M059J (cell line): Measurements from ENCODE around the gene NT5C3A. TPM values are rescaled to one million over a fixed set of nuclear protein-coding genes. Genes with fewer than 3 reads are reported as not detected.
"Not testable (repeated sequence)": the region's sequence is repeated elsewhere in the genome, so short reads cannot be mapped to it uniquely, and the experiment has no call there.

Experiments
- DNase-seq: peaks from one replicate; pipeline ENCODE4 v3.0.0-alpha.2; 2012; ENCODE audit warnings: low read depth
- total RNA-seq: library from RNA; depleted of rRNA; stranded (reverse); fragments of >200 nt; shearing (Covaris generic); gene quantifications from 2 replicates; pipeline ENCODE4 v1.2.3, GENCODE V29; 2014

Gene NT5C3A
- total RNA-seq, 1 experiment from 2014 or later = 43.7 TPM

DNA sequence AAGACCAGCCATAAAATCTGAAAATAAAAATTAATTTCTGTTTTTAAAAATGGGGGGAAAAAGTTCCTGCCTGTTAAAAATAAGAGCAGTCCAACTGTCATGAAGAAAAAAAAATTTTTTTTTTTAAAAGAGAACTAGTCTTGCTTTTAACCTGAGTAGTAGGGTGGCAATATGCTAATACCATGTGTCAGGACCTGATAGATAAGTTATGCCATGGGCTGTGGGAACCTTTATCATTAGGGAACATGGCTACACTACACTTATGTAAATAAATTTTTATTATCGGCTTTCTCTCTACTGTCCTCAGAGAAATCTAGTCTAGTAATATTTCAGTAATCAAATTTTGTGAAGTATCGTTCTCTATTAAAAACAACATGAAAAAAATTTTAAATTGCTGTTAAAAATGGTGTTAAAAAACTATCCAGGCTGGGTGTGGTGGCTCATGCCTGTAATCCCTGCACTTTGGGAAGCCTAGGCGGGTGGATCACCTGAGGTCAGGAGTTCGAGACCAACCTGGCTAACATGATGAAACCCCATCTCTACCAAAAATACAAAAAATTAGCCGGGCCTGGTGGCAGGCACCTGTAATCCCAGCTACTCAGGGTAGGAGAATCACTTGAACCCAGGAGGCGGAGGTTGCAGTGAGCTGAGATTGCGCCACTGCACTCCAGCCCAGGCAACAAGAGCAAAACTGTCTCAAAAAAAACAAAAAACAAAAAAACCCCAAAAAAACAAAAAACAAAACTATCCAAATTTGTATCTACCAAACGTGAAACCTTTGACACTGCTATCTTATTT is 20.7 kb downstream of the NT5C3A start:
- no peak for DNase-seq

DNA sequence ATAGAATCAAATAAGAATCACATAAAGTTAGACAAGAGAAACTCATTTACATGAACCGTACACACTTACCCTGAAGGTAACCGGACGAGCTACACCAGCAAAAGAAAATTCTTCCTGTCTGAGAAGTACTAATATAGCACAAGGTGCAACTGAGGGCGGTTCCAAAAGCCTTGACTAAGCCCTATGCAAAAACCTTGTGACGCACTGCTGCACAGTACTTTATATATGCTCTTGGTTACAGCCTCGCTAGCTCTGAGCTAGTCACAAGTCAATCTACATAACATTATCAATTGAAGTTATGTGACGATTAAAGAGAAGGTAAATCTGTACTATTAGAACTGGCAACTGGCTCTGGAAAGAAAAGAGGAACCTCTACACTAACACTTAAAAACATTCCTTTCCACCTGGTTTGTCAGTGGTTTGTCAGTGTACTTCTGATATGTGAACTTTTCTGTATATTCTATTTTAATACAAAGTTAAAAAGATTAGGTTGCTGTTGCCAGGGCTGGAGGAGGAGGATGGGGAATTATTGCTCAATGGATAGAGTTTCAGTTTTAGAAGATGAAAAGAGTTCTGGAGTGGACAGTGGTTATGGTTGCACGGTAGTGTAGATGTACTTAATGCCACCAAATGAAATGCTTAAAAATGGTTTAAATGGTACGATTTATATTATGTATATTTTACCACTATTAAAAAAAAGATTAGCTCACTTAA is 21.6 kb downstream of the NT5C3A start:
- no peak for DNase-seq

DNA sequence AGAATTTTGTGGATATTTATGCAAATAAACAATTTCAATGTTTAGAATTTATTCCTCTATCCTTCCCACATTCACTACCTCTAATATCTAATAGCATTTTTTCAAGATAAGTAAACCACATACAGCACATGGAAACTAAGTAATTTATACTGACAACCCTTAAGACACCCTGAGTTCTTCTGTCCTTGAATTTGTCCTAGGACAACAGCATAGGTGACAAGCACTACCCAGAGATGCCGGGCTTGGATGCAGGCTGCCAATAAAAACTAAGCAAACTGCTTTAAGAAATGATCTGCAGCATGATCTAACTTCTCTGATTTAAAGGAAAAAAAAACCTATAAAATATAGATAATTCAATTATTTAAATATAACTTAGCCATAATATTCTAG is 22.7 kb downstream of the NT5C3A start:
- no peak for DNase-seq

DNA sequence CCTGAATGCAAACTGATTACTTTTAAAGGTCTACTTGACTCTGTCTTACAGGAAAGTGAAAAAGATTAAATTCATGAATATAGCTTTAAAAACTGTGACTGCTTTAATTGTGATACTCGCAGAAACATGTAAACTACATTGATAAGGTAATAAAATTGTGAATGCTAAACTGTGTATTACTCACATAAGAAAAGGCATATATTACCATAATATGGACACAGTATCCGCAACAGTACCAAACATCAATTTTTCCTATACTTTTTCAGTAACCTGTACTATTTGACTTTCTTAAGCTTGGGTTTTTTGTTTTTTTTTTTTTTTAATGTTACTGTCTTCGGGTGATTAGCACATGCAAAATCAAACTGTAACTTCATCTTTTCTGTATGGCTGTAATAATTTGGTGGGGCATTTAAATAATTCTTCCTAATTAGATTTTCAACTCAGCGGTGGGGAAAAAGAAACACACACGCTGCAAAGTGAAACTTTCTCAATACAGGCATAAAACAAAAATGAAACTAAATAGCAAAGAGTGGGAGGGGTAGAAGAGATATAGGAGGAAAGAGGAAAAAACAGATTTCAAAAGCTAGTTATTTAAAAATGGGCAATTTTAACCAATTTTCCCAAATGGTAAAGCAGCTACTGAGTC is 23.2 kb downstream of the NT5C3A start:
- peak; percentile 55 for DNase-seq

DNA sequence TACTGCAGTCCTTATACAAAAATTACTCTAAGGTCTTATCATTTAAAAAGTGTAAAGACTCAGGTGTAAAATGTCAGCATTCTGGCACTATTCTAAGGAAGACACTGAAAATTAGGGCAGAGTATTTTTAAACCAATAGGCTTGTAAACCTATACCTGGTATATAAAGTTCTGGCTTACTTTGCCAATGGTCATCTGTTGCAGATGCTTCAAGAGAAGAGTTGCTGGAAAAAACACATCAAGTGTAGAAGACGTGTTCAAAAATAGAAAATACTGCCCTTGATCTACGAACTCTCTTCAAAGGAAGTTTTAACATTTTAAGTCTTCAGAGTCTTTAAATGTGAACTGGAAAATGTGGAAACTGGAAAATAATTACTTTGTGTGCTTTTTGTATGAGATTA is 23.9 kb downstream of the NT5C3A start:
- DNase-seq = no peak

DNA sequence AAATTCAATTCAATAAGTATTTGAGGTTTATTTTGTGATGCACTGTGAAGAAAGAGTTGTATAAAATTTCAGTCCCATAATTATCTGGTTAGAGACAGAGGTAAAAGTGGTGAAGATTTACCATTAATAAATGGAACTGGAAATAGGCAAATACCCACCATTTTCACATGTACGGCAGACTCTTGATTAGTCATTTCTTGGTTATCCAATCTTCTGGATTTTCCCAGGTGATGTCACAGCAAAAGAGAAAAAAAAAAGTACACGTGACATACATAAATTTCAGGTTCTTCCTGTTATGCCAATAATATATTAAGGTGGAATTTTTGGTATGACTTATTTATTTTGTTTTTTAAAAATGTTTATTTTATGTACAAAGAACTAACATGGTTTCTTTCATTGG is 26.8 kb downstream of the NT5C3A start:
- DNase-seq = no peak

DNA sequence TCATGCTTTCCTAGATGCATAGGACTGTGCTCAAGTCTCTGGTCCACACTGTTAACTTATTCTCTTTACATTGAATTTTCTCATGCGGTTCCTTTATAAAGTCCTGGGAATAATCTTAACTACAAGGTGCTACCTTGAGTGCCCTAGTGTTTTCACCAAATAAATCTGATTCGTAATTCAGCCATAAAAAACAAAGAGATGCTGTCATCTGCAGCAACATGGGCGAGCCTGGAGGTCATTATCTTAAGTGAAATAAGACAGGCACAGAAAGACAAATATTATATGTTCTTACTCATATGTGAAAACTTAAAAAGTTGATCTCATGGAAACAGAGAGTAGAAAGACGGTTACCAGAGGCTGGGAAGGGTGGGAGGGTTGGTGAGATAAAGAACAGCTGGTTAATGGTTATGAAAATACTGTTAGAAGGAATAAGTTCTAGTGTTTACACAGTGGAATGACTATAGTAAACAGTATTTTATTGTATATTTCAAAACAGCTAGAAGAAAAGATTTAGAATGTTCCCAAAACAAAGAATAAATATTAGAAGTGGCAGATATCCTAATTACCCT is 38.3 kb downstream of the NT5C3A start:
- no peak for DNase-seq

DNA sequence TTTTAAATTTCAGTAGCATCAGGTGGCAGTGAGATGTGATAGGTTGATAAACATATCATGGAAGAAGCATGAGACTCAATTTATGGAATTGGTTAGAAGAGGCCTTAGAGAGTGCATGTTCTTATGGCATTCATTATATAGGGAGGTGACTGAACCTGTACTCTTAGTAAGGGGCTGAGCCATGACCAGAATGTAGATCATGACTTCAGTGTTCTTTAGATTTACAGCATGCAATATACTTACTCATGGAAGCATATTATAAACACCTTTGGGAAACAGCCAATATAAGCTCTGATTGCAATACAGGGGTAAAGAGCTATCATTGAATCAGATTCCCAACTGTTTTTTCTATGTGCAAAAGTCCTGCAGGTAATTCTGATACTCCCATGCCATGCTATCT is 50.2 kb downstream of the NT5C3A start:
- no peak for DNase-seq

DNA sequence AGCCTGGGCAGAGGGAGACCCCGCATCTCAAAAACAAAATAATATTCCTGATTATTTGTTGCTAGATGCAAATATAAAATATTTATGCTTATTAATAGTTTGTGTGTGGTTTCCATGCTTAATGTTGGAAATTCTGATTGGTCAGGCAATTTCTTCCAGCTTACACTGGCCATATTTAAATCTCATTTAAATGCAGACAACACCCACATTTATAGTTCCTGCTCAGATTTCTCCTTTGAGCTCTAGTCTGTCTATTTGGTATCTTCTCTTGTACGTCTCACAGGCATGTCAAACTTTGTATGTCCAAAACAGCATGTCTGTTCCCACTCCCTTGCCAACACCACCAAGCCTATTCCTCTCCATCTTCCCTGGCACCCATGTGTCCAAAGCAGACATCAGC is 52.8 kb downstream of the NT5C3A start:
- no peak for DNase-seq

DNA sequence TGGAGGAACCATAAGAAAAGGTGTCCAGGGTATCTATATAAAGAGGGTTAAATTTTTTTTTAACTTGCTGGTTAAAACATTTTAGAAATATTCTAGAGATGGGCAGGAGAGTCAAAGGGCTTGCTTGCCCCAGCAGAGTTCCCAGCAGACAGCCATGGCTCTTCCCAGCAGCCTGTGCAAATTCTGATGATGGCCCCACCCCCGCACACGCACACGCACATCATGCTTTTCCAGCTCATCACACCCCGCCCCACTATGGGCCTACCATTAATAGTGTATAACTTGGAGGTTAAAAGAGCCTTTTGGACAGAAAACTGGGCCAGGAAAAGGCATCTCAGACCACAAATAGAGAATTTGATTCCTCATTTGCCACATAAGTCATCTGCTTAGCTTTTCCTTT is 56.9 kb downstream of the NT5C3A start:
- not testable (repeated sequence) for DNase-seq

DNA sequence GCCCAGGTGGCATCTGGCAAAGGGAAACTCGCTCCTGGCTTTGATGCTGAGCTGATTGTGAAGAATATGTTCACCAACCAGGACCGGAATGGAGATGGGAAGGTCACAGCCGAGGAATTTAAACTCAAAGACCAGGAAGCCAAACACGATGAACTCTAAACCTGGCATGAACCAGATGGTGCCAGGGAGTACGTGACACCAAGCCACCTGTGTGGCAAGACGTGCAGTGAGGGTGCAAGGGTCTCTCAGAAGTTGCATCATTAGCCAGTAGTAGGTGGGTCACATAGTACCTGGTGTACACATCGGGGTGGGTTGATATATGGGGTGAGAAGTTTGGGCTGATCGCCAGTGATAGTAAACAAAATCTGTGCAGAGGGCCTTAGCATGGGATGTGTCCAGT is 57.4 kb downstream of the NT5C3A start:
- not testable (repeated sequence) for DNase-seq

DNA sequence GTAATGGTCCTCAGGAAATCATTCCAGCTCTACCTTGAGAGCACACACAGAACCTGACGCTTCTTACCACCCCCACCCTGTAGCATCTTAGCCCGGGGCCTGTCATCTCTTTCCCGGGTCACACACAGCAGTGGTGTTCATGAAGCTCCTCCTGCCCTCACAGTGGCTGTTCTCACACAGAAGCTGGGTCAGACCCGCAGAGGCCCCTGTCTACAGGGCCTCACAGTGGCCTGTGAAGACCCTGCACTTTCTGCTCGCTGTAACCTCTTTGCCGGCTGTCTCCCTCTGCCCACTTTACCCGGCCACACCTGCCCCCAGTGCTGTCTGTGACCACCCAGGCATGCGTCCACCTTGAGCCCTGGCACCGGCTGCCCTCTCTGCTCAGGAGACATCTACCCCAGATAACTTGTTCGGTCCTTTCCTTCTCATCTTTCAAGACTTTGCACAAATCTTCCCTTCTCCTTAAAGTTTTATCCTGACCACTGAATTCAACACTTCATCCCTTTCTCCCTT is 58.4 kb downstream of the NT5C3A start:
- DNase-seq = not testable (repeated sequence)

DNA sequence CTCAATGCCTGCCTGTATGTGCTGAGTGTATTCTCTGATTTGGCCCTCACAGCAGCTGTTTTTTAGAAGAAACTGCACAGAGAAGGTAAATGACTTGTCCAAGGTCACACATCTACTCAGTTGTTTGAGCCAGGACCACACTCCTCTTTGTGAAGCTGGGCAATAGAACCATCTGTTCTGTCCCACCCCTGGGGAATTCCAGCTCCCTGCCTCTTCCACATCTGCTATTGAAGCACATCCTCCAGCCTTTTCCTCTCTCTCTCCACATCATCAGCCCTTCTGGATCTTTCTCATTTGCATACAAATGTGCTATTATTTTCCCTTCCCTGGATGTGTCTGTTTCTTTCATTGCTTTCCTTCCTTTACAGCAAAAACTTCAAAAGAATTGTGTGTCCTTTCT is 59.5 kb downstream of the NT5C3A start:
- not testable (repeated sequence) for DNase-seq

DNA sequence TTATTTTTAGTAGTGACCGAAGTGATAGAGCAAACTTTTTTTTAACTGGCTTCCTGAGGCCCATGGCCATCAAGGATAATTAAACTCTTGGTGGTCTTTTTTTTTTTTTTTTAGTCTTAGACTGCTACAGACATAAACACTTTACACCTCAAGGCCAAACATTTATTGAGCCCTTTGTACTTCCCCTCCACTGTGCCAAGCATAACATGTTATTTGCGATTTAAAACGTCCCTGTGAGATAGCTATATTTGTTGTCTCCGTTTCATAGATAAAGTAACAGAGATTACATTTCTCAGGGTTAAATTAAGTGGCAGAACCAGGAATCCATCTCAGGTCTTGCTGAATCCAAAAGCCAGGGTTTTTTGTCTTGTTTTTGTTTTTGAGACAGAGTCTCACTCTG is 63.2 kb downstream of the NT5C3A start:
- DNase-seq = not testable (repeated sequence)

DNA sequence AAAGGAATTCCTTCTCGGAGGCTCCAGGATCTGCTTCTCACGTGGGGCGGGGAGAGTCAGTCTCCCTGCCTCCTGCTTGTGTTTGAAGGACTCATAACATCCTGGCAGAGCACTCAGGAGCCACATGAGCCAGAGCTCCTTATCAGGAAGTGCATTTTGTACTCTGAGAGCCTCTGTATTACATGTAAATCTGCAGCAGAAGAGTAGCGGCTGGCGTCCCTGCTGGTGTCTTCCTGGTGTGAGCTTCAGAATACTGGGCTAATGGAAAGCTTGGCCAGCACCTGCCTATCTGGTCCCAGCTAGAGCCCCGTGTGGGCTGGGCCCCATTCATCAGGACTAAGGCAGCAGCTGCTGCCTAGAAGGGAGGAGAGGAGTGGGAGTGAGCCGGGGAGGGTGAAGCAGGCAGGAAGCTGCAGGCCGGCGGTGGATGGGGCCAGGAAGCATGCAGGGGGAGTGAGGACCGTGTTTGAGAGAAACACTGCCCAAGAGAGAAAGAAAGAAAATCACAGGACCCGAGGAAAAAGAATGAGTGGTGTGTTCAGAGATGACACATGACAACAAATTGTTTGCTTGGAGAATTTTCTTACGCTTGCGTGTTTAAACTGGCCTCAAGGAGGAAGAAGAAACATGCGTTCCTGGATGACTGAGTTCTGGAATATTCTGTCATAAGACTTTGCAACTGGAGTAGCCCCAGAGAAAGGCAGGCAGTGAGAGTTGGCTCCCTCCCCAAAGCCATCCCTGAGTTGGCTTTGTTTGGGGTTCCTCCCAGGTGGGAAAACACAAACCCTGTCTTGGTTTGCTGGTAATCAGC is 64.0 kb downstream of the NT5C3A start:
- DNase-seq = peak; percentile 57

DNA sequence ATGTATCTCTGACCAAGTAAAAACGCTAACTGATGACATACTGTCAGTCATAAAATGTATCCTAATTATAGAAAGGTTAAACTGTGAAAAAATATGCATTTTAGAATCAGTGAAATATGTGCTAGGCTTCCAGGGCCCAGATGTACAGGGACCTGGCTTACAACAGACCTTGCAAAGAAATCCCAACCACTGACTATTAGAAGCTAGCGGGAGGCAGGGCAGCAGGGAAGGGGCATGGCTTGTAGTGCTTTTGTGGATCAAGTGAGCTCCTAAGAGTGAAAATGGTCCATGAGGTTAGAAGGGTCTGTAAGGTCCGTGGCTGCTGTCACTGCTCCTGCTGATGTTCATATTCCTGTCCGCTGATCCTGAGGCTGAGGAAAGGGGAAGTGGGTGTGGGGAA is 64.6 kb downstream of the NT5C3A start:
- DNase-seq = not testable (repeated sequence)

DNA sequence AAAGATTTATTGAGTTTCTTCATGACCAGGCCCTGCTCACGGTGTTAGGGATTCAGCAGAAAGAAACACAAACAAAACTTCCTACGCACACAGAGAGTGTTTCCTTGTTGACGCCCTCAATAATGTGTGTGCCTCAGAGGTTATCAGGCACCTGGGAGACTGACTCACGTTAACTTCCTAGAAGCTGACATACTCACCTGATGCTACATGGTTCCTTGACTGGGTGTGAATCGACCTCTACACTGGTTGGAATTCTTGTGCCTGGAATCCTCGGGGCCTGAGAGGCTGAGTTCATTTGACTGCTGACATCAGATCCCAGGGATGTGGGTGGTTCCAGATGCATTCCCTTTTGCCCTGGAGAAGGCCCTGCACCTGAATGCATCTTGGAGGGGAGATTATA is 69.8 kb downstream of the NT5C3A start:
- DNase-seq = not testable (repeated sequence)

DNA sequence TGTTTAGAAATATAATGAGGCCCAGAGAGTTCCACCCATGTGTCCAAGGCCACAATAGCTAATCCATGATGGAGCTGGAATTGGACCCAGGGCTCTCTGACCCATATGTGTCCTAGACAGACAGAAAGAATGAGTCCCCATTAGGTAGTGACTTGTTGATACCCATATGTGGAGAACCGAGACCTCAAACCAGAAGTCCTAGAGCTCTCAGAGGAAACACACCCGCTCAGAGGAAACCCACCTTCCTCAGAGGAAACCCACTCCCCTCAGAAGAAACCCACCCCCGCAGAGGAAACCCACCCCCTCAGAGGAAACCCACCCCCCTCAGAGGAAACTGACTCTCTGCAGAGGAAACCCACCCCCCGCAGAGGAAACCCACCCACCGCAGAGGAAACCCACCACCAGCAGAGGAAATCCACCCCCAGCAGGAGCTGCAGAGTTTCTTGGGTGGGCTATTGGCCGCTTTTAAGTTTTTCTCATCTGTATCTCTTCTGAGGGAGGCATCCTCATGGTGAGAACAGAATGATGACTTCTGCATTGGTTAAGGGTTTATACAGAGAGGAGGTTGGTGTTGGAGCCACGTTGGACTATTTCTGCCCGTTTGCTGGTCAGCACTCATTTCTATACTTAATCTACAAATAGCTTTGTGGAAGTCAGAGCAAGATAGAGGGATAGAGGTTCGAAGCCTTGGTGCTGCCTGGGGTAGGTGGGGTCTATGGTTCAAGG is 70.4 kb downstream of the NT5C3A start:
- DNase-seq = not testable (repeated sequence)

DNA sequence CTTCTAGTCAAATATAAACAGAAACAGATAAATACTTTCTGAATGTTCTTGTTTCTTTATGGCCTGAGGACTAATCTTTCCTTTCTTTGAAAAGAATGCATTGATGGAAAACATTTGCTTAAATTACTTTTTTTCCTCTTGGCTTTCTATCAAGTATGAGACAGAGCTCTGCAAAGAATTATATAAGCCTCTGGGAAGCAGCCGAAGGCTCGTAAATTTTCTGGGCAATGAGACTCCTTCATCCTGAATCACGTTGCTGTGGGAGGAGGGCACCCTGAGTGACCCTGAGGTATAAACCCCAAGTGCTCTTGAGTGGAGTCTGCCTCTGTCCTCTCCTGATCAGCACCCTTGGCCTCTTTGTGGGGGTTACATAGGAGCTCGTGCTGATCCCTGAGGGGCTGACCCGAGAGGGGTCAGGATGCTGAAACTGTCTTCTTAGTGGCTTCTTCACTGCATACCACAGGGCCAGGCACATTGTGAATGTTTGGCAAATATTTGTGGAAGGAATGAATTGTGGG is 71.4 kb downstream of the NT5C3A start:
- DNase-seq = peak; percentile 76

DNA sequence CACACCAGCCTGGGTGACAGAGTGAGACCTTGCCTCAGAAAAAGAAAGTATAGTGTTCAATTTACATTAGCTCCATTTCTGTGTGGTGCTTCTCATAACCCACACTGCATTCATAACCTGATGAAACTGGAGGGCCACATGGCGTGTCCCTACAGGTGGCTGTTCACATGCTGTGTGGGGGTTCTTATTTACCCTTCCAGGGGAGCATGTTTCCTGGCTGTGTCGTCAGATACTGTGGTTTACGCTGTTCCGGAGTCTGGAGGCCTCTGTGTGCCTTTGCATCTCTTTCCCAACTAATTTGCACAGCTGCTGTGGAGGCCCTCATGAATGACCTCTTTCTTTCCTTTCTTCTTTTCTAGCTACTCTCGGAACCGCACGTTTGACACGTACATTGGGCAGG is 74.4 kb downstream of the NT5C3A start:
- not testable (repeated sequence) for DNase-seq
